NT2/D1 (cell line): Measurements from ENCODE around the gene ZBTB7B.

Experiments used
- SUZ12 ChIP-seq: IDR thresholded peaks from 2 replicates; pipeline ENCODE4 v1.6.1; 2011; ENCODE audit not compliant: insufficient read length, insufficient read depth; ENCODE audit errors: extremely low read depth
- YY1 ChIP-seq: IDR thresholded peaks from 2 replicates; pipeline ENCODE4 v1.6.1; 2011; ENCODE audit not compliant: insufficient read length, insufficient read depth
- ZNF274 ChIP-seq: IDR thresholded peaks from 2 replicates; pipeline ENCODE4 v1.6.1; 2011; ENCODE audit warnings: mild to moderate bottlenecking, low read depth, low read length

GRCh38 chr1:154958681-154959425 lies 43.7 kb upstream of the ZBTB7B start:
- TF ChIP-seq ZNF274 (no peak), YY1 (no peak), SUZ12 (no peak)
